ENCODE measurements around the gene MT1H. TPM values are rescaled to one million over a fixed set of nuclear protein-coding genes. Genes with fewer than 3 reads are reported as not detected.
A peak's percentile ranks its signal among the peaks of the same experiment; 100 is the strongest.
"Not testable (repeated sequence)": the region's sequence is repeated elsewhere in the genome, so short reads cannot be mapped to it uniquely, and the experiment has no call there.

Gene MT1H
- total RNA-seq, 4 donors from 2014 or later: 45.4 to 179 (median 62.8) TPM; not detected in 1

GRCh38 chr16:56672761-56673536 is 3.3 kb downstream of the MT1H start:
- no peak for TF ChIP-seq CTCF (IDR thresholded peaks at IDR 0.05)
- Histone ChIP-seq H3K9me3 (no peaks in the 10 kb centered on the region), H3K27me3 (no peaks in the 10 kb centered on the region), H3K36me3 (no peaks in the 10 kb centered on the region), H3K4me1 (peaks cover 18 to 38% of the 10 kb centered on the region in 2 donors), H3K4me3 (replicated peaks in 1 of 3) (no peak overlapping the region), H3K27ac (no peak overlapping the region)
- intact Hi-C loops (cut with DNase I): no loop called here
- WGBS, 2 donors: 90 to 92% methylated on average over 11 of the region's 11 CpGs
- DNase-seq: no peak

DNA sequence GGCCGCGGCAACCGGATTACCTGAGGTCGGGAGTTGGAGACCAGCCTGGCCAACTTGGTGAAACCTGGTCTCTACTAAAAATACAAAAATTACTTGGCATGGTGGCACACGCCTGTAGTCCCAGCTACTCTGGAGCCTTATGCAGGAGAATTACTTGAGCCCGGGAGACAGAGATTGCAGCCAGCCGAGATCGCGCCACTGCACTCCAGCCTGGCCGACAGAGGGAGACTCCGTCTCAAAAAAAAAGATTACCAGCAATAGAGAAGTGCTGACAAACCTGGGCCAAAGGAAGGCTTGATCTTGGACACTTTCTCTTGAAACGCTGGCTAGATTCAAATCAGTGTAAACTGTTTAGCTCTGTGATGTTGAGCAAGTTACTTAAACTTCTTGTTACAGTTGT is 4.3 kb downstream of the MT1H start:
- DNase-seq: peak; percentile 63 to 64
- intact Hi-C loops (cut with DNase I): no loop called here
- Histone ChIP-seq H3K9me3 (no peaks in the 10 kb centered on the region), H3K27ac (no peak overlapping the region), H3K36me3 (no peaks in the 10 kb centered on the region), H3K4me3 (replicated peaks in 1 of 3) (no peak overlapping the region), H3K4me1 (peaks cover 12 to 28% of the 10 kb centered on the region in 2 donors), H3K27me3 (no peaks in the 10 kb centered on the region)
- WGBS, 2 donors: 35 to 41% methylated on average over 12 of the region's 12 CpGs
- peak; percentile 32 to 78 (median 70) for TF ChIP-seq CTCF (IDR thresholded peaks at IDR 0.05)
- TF ChIP-seq POLR2A (IDR thresholded peaks at IDR 0.05): no peak

- H3K9me3 ChIP-seq; H3K36me3 ChIP-seq; H3K27me3 ChIP-seq; H3K4me3 ChIP-seq (replicated peaks in 1 of 3); DNase-seq; H3K27ac ChIP-seq; intact Hi-C loops (cut with DNase I): not testable (repeated sequence)
- 92 to 98% methylated on average over 6 of the region's 6 CpGs for WGBS, 2 donors
- peaks cover 10 to 21% of the 10 kb centered on the region in 2 donors for H3K4me1 ChIP-seq
Observed at GRCh38 chr16:56674570-56674969, 5.0 kb downstream of the MT1H start.

GRCh38 chr16:56675685-56676210 is 6.1 kb downstream of the MT1H start:
- H3K4me1 ChIP-seq: peaks cover 6 to 16% of the 10 kb centered on the region in 2 donors
- DNase-seq: peak; percentile 29 to 39
- peak overlapping the region in 2 of 3 donors; percentile 4 to 29 for H3K4me3 ChIP-seq (replicated peaks in 1 of 3)
- intact Hi-C loops (cut with DNase I): no loop called here
- no peak overlapping the region for H3K27ac ChIP-seq
- 10 to 13% methylated on average over 22 to 30 of the region's 32 CpGs for WGBS, 2 donors
- no peaks in the 10 kb centered on the region for H3K27me3 ChIP-seq
- H3K9me3 ChIP-seq: no peaks in the 10 kb centered on the region
- no peaks in the 10 kb centered on the region for H3K36me3 ChIP-seq
- TF ChIP-seq POLR2A (IDR thresholded peaks at IDR 0.05): no peak
- TF ChIP-seq CTCF (IDR thresholded peaks at IDR 0.05): no peak

- TF ChIP-seq CTCF (IDR thresholded peaks at IDR 0.05) (no peak), POLR2A (IDR thresholded peaks at IDR 0.05) (no peak)
- Histone ChIP-seq H3K4me3 (replicated peaks in 1 of 3) (no peak overlapping the region), H3K9me3 (no peaks in the 10 kb centered on the region), H3K36me3 (no peaks in the 10 kb centered on the region), H3K27me3 (no peaks in the 10 kb centered on the region), H3K4me1 (peaks cover 12 to 22% of the 10 kb centered on the region in 2 donors), H3K27ac (no peak overlapping the region)
- intact Hi-C loops (cut with DNase I): no loop called here
- DNase-seq: no peak
- WGBS, 2 donors: 67 to 88% methylated on average over 1 to 3 of the region's 3 CpGs
Observed at GRCh38 chr16:56677474-56677873, 7.9 kb downstream of the MT1H start.
